HepG2 (cell line): ENCODE measurements around the gene ACSL1. TPM values are rescaled to one million over a fixed set of nuclear protein-coding genes. Genes with fewer than 3 reads are reported as not detected.

Source experiments
- ATAC-seq: fragments of 200-7000 bp; cut with Tn5 transposase; 3 replicates; pipeline ENCODE4 v1.9.1; 2020; ENCODE audit warnings: mild to moderate bottlenecking, moderate library complexity
- BruUV-seq: library from RNA; stranded (reverse); fragments of 400-500 nt; replicated peaks from 2 replicates; lab custom pipeline; 2021; lab: Mats Ljungman, UMichigan
- CTCF ChIA-PET: fragments of 300-600 bp; formaldehyde crosslinking; extraction: SDS; loops from one replicate; lab custom pipeline; 2021; ENCODE audit warnings: low total read pairs, inconsistent platforms, low intra/inter-chr PET ratio; lab: Yijun Ruan, JAX
- POLR2A ChIA-PET: fragments of 350-600 bp; sonication (Branson Sonifier 250); formaldehyde crosslinking; loops from one replicate; lab custom pipeline; 2020; ENCODE audit warnings: antibody characterized with exemption, inconsistent platforms; lab: Yijun Ruan, JAX
- DNase-seq: peaks from one replicate; pipeline ENCODE4 v3.0.0-alpha.2; 2015; ENCODE audit warnings: low spot score
- FAIRE-seq: peaks from 3 replicates; lab custom pipeline; 2011; peaks lifted over from hg19 to GRCh38; lab: Jason Lieb, UNC
- H2AFZ ChIP-seq: one replicate; pipeline ENCODE4 v1.6.1; 2011; ENCODE audit warnings: low read length, inconsistent platforms
- H3K27ac ChIP-seq: fragments of 300-600 bp; 3 replicates; pipeline ENCODE4 v1.8.0; 2011; ENCODE audit warnings: mixed run types, mild to moderate bottlenecking, mixed read lengths, low read length, inconsistent platforms; ENCODE audit not compliant: insufficient read depth; ENCODE audit errors: extremely low read length
- H3K27me3 ChIP-seq, 2 experiments: fragments of 200-600 bp in 1 of 2; 2 replicates in 1 of 2; 3 replicates in 1 of 2; pipeline versions ENCODE4 v1.6.0 to v1.8.0; 2011; ENCODE audit warnings: low read length in 2 of 2, mild to moderate bottlenecking in 2 of 2, moderate library complexity in 2 of 2, inconsistent platforms in 1 of 2; ENCODE audit not compliant: insufficient read depth in 2 of 2, control insufficient read depth in 1 of 2
- H3K36me3 ChIP-seq, 2 experiments: fragments of 200-600 bp in 1 of 2; replicated peaks in 1 of 2; 2 replicates in 1 of 2; 3 replicates in 1 of 2; pipeline versions ENCODE4 v1.5.1 to v1.8.0; 2011; ENCODE audit warnings: low read length in 2 of 2, inconsistent platforms in 1 of 2; ENCODE audit not compliant: insufficient read depth in 2 of 2, control insufficient read depth in 1 of 2
- H3K4me1 ChIP-seq: 2 replicates; pipeline ENCODE4 v1.5.1; 2012; ENCODE audit warnings: low read length, inconsistent platforms; ENCODE audit not compliant: insufficient read depth
- H3K4me2 ChIP-seq: 2 replicates; pipeline ENCODE4 v1.6.0; 2011; ENCODE audit warnings: low read depth, low read length, inconsistent platforms
- H3K4me3 ChIP-seq, 3 experiments: fragments of 200-600 bp in 1 of 3; sonication (generic), shearing (Covaris generic) in 1 of 3; replicated peaks in 1 of 3; 2 replicates each; pipeline ENCODE4 v1.5.1; 2011 to 2016; ENCODE audit warnings: low read length in 3 of 3, inconsistent platforms in 2 of 3, low read depth in 2 of 3, mild to moderate bottlenecking in 2 of 3, control low read depth in 1 of 3, mixed read lengths in 1 of 3; ENCODE audit not compliant: insufficient read depth in 1 of 3
- H3K79me2 ChIP-seq: one replicate; pipeline ENCODE4 v1.6.1; 2011; ENCODE audit warnings: low read length, inconsistent platforms; ENCODE audit not compliant: insufficient read depth
- H3K9ac ChIP-seq: 2 replicates; pipeline ENCODE4 v1.6.0; 2011; ENCODE audit warnings: mild to moderate bottlenecking, low read depth, low read length, inconsistent platforms; ENCODE audit not compliant: insufficient read depth
- H3K9me3 ChIP-seq: 2 replicates; pipeline ENCODE4 v1.5.1; 2012; ENCODE audit warnings: mild to moderate bottlenecking, low read length
- H4K20me1 ChIP-seq: 2 replicates; pipeline ENCODE4 v1.6.0; 2011; ENCODE audit warnings: inconsistent platforms, mild to moderate bottlenecking, low read length, moderate library complexity; ENCODE audit not compliant: insufficient read depth
- ATRX ChIP-seq: sonication (generic); formaldehyde crosslinking; IDR thresholded peaks from 2 replicates; pipeline ENCODE4 v1.4.0; 2020; ENCODE audit warnings: missing genetic modification reagents, borderline replicate concordance
- BHLHE40 ChIP-seq: IDR thresholded peaks from 2 replicates; pipeline ENCODE4 v1.6.1; 2011; ENCODE audit warnings: low read length, improper control_type of control experiment
- HDAC6 ChIP-seq: fragments of 200-600 bp; sonication (generic); IDR thresholded peaks from 2 replicates; pipeline ENCODE4 v1.7.0; 2017; ENCODE audit warnings: mild to moderate bottlenecking, antibody characterized with exemption, low read length, low read depth
- HOXD1 ChIP-seq: sonication (generic); formaldehyde crosslinking; IDR thresholded peaks from 2 replicates; pipeline ENCODE4 v1.5.0; 2020; ENCODE audit warnings: missing genetic modification reagents
- MYNN ChIP-seq: sonication (generic); formaldehyde crosslinking; IDR thresholded peaks from 2 replicates; pipeline ENCODE4 v1.4.0; 2020; ENCODE audit warnings: mild to moderate bottlenecking, low read depth, missing genetic modification reagents
- NR2F1 ChIP-seq, 2 experiments: fragments of 450-650 bp in 1 of 2; formaldehyde crosslinking in 1 of 2; IDR thresholded peaks; 2 replicates each; pipeline versions ENCODE4 v1.5.0 to v1.6.1; 2016 to 2020; ENCODE audit warnings: mild to moderate bottlenecking in 1 of 2, missing compliant biosample characterization in 1 of 2, missing genetic modification reagents in 1 of 2, moderate library complexity in 1 of 2
- POGZ ChIP-seq: sonication (generic); formaldehyde crosslinking; IDR thresholded peaks from 2 replicates; pipeline ENCODE4 v1.4.0; 2020; ENCODE audit warnings: mild to moderate bottlenecking, missing genetic modification reagents
- TMF1 ChIP-seq: sonication (generic); formaldehyde crosslinking; IDR thresholded peaks from 2 replicates; pipeline ENCODE4 v1.8.1; 2022; ENCODE audit warnings: low read depth, missing genetic modification reagents
- ZNF296 ChIP-seq: sonication (generic); formaldehyde crosslinking; conservative IDR thresholded peaks from 2 replicates; pipeline ENCODE4 v1.5.0; 2020; ENCODE audit warnings: mild to moderate bottlenecking, missing genetic modification reagents
- ZNF383 ChIP-seq: sonication (generic); formaldehyde crosslinking; IDR thresholded peaks from 2 replicates; pipeline ENCODE4 v1.4.0; 2020; ENCODE audit warnings: missing genetic modification reagents, mild to moderate bottlenecking, borderline replicate concordance
- ZZZ3 ChIP-seq: sonication (generic); formaldehyde crosslinking; IDR thresholded peaks from 2 replicates; pipeline ENCODE4 v1.4.0; 2020; ENCODE audit warnings: missing genetic modification reagents, mild to moderate bottlenecking, borderline replicate concordance
- whole genome bisulfite sequencing: methylation state at CpG from one replicate; pipeline ENCODE4 v1.1.6; 2017; ENCODE audit warnings: low lambda C conversion rate; 5-methylcytosine and 5-hydroxymethylcytosine counted together
- in situ Hi-C: cut with HindIII; loops from 2 replicates; pipeline ENCODE4 v1.10.0; 2017; ENCODE audit warnings: low pct_unique_long_range_greater_than_20kb; ENCODE audit not compliant: extremely low pct_ligation_motif_present
- intact Hi-C: fragments of 100-400 bp; cut with micrococcal nuclease; formaldehyde crosslinking; loops from one replicate; pipeline ENCODE4 v1.10.0; 2022; ENCODE audit not compliant: unreplicated experiment
- polyA plus RNA-seq, 8 experiments: library from polyadenylated mRNA; depleted of rRNA in 3 of 8; stranded (reverse) in 7 of 8; unstranded in 1 of 8; fragments of >200 nt; fragmentation: Illumina TruSeq in 4 of 8; extraction: Trizol in 4 of 8; gene quantifications; 2 replicates each; pipeline versions ENCODE4 v1.2.1 to v1.2.3, GENCODE V29; 2011 to 2016; ENCODE audit warnings: low read depth in 4 of 8, missing spikeins in 1 of 8, mixed read lengths in 1 of 8; ENCODE audit not compliant: insufficient read depth in 1 of 8
- total RNA-seq, 5 experiments: library from RNA; depleted of rRNA; stranded (reverse); fragments of >200 nt; fragmentation: Illumina TruSeq; extraction: Trizol; gene quantifications; 2 replicates each; pipeline ENCODE4 v1.2.3, GENCODE V29; 2016; ENCODE audit warnings: low read depth in 1 of 5
- TF ChIP-seq, protein P1 (sequence below): sonication (generic); formaldehyde crosslinking; IDR thresholded peaks from 2 replicates; pipeline ENCODE4 v1.8.0; 2022; ENCODE audit warnings: mild to moderate bottlenecking, missing genetic modification reagents, moderate library complexity

The ACSL1 gene
- total and polyA plus RNA-seq, 2 of the 13 experiments (the other 11 are each of a cell fraction or from before 2014, with no cell fraction given), result 10.0 to 29.8 TPM

- no peak for DNase-seq
- POLR2A ChIA-PET, result no interaction called here
- Histone ChIP-seq H3K79me2 (no peaks in the 10 kb centered on the region), H3K4me3 (no peak overlapping the region), H3K27ac (no peak overlapping the region), H3K4me1 (peaks cover 7% of the 10 kb centered on the region; the same call in 1 of the 2 replicates), H3K4me2 (no peak overlapping the region), H3K9ac (no peak overlapping the region), H2AFZ (no peak overlapping the region), H3K27me3 (no peaks in the 10 kb centered on the region), H3K9me3 (no peaks in the 10 kb centered on the region), H3K36me3 (no peaks in the 10 kb centered on the region), H4K20me1 (no peaks in the 10 kb centered on the region)
- intact Hi-C loops (no loop called here), in situ Hi-C loops (no loop called here)
- no TSS peak for BruUV-seq
- FAIRE-seq, result no peak
- ATAC-seq, result no peak
- WGBS, result 38% methylated on average over 1 of the region's 1 CpG
- no peak for TF ChIP-seq MYNN (CRISPR knock-in tag)
- no peak for TF ChIP-seq POGZ (CRISPR knock-in tag)
- TF ChIP-seq NR2F1 (CRISPR knock-in tag; IDR thresholded peaks at IDR 0.05), result no peak
- TF ChIP-seq HDAC6, result no peak
- TF ChIP-seq ZNF383, result no peak
- no peak for TF ChIP-seq TMF1
- CTCF ChIA-PET, result no interaction called here
These were observed 30.5 kb upstream of the ACSL1 start for GRCh38 chr4:184856277-184856609.

DNA sequence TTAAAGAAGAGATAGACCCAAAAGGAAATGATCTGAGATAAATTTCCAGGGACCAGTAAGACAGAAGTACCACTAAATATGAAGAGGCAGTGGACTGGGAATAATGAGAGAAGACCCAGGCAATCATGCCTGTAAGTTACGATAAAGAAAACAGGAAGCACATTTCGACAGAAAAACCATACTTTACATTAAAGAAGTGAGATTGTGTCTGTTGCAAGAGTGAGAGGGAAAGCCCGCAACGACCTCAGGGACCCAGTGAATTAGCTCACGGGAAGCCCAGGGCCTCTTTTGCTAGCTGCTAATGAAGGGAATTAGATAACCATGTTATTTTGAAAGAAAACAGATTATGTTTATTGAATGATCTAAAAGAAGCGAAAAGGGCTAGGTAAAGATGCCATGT is 28.9 kb upstream of the ACSL1 start:
- intact Hi-C loops (no loop called here), in situ Hi-C loops (no loop called here)
- H3K9ac ChIP-seq, result no peak overlapping the region
- WGBS, result 37% methylated on average over 6 of the region's 6 CpGs
- H3K4me2 ChIP-seq, result no peak overlapping the region
- no peaks in the 10 kb centered on the region for H3K36me3 ChIP-seq
- H3K27me3 ChIP-seq, result no peaks in the 10 kb centered on the region; a peak in 1 of 5 replicates
- H3K4me1 ChIP-seq, result peaks cover 7% of the 10 kb centered on the region; the same call in 1 of the 2 replicates
- ATAC-seq (no peak), DNase-seq (no peak), FAIRE-seq (no peak)
- TF ChIP-seq ZNF296 (CRISPR knock-in tag), result no peak
- TF ChIP-seq ATRX (CRISPR knock-in tag), result no peak
- no peak for TF ChIP-seq HOXD1
- TF ChIP-seq BHLHE40, result no peak
- TF ChIP-seq, protein P1, sequence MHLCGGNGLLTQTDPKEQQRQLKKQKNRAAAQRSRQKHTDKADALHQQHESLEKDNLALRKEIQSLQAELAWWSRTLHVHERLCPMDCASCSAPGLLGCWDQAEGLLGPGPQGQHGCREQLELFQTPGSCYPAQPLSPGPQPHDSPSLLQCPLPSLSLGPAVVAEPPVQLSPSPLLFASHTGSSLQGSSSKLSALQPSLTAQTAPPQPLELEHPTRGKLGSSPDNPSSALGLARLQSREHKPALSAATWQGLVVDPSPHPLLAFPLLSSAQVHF (CRISPR knock-in tag), result no peak
- TF ChIP-seq ZZZ3 (CRISPR knock-in tag), result no peak
- H2AFZ ChIP-seq, result no peak overlapping the region
- POLR2A ChIA-PET, result no interaction called here
- H3K27ac ChIP-seq, result no peak overlapping the region
- no peaks in the 10 kb centered on the region for H4K20me1 ChIP-seq
- no TSS peak for BruUV-seq
- CTCF ChIA-PET, result no interaction called here
- H3K9me3 ChIP-seq, result no peaks in the 10 kb centered on the region
- H3K79me2 ChIP-seq, result no peaks in the 10 kb centered on the region
- no peak overlapping the region for H3K4me3 ChIP-seq
